ENCODE results near the gene KRT9. TPM values are rescaled to one million over a fixed set of nuclear protein-coding genes. Genes with fewer than 3 reads are reported as not detected.

KRT9 gene
- polyA plus RNA-seq, 3 donors = not detected

- no peaks in the 10 kb centered on the region for H4K20me1 ChIP-seq (ENCODE audit: insufficient read depth, low read length)
- Mint-ChIP-seq H3K27me3 (ENCODE audit: low read depth in 3 of 3) (peaks cover 3 to 11% (median 7%) of the 10 kb centered on the region in 3 donors), H3K4me1 (no peaks in the 10 kb centered on the region), H3K4me3 (no peak overlapping the region), H3K9me3 (no peaks in the 10 kb centered on the region), H3K27ac (no peak overlapping the region), H3K36me3 (no peaks in the 10 kb centered on the region)
- TF ChIP-seq, protein P1, sequence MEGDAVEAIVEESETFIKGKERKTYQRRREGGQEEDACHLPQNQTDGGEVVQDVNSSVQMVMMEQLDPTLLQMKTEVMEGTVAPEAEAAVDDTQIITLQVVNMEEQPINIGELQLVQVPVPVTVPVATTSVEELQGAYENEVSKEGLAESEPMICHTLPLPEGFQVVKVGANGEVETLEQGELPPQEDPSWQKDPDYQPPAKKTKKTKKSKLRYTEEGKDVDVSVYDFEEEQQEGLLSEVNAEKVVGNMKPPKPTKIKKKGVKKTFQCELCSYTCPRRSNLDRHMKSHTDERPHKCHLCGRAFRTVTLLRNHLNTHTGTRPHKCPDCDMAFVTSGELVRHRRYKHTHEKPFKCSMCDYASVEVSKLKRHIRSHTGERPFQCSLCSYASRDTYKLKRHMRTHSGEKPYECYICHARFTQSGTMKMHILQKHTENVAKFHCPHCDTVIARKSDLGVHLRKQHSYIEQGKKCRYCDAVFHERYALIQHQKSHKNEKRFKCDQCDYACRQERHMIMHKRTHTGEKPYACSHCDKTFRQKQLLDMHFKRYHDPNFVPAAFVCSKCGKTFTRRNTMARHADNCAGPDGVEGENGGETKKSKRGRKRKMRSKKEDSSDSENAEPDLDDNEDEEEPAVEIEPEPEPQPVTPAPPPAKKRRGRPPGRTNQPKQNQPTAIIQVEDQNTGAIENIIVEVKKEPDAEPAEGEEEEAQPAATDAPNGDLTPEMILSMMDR (IDR thresholded peaks at IDR 0.05) = no peak
- no peak overlapping the region for H3K9ac ChIP-seq (ENCODE audit: insufficient read depth, low read length, poor library complexity, severe bottlenecking)
- H3K4me2 ChIP-seq (replicated peaks; ENCODE audit: extremely low read depth, low read length, poor library complexity, severe bottlenecking) = no peak overlapping the region
- no peaks in the 10 kb centered on the region for H3K4me1 ChIP-seq (ENCODE audit: control insufficient read depth in 1 of 2, insufficient read depth in 2 of 2, low read length in 2 of 2)
- no peaks in the 10 kb centered on the region for H3K79me2 ChIP-seq (ENCODE audit: insufficient read depth, low read length)
- H3K4me3 ChIP-seq (replicated peaks in 1 of 3; ENCODE audit: low read depth in 2 of 3, low read length in 3 of 3) = no peak overlapping the region
- no peak overlapping the region for H3K27ac ChIP-seq (ENCODE audit: low read depth in 1 of 2, low read length in 2 of 2)
- WGBS (ENCODE audit: insufficient coverage) = 100% methylated on average over 1 of the region's 5 CpGs
- H3K27me3 ChIP-seq (ENCODE audit: control insufficient read depth in 2 of 2, insufficient read depth in 2 of 2, low read length in 2 of 2) = peaks cover 2% of the 10 kb centered on the region in 2 donors
- intact Hi-C loops (cut with micrococcal nuclease) = no loop called here
- no peaks in the 10 kb centered on the region for H3K9me3 ChIP-seq (replicated peaks in 1 of 2; ENCODE audit: control insufficient read depth in 1 of 2, insufficient read depth in 1 of 2, low read length in 2 of 2)
- DNase-seq = no peak
- H2AFZ ChIP-seq (ENCODE audit: insufficient read depth, low read depth, low read length, poor library complexity, severe bottlenecking) = no peak overlapping the region
- H3K36me3 ChIP-seq (replicated peaks in 1 of 2; ENCODE audit: control insufficient read depth in 1 of 2, insufficient read depth in 2 of 2, low read length in 2 of 2) = no peaks in the 10 kb centered on the region
Measured at GRCh38 chr17:41555105-41555887, 16.6 kb downstream of the KRT9 start.

DNA sequence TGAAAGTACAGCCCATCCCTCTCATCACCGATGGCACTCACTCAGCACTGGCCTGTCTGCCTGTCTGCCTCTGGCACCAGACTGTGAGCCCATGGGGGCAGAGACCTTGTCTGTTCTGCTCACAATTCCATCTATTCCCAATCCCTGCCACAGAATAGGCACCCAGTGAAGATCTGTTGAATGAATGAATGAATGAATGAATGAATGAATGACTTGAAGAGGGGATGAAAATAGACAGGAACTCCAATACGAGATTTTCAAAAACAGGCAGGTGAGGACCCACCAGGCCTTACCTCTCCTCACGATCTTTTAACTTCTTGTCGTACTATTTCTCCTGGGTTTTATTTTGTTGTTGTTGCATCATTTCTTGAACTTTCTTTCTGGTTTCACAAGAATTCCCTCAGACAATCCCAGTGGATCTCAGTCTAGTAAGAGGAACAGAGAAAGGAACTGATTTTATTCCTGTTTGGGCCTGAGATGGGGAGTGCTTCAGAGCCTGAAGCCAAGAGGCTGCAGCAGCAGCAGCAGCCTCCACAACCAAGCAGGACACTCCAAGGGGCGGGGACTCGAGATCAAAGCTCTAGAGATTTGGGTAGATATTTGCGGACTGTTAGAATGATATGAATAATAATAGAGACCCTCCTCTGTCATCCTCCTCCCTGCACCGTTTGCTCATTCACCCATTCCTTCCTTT, 17.7 kb downstream of the KRT9 start:
- H3K4me3 Mint-ChIP-seq = no peak overlapping the region
- peaks cover 2% of the 10 kb centered on the region in 2 donors for H3K27me3 ChIP-seq (ENCODE audit: control insufficient read depth in 2 of 2, insufficient read depth in 2 of 2, low read length in 2 of 2)
- peaks cover 4% of the 10 kb centered on the region for H3K4me1 Mint-ChIP-seq
- H3K4me3 ChIP-seq (replicated peaks in 1 of 3; ENCODE audit: low read depth in 2 of 3, low read length in 3 of 3) = no peak overlapping the region
- no peak for DNase-seq
- H4K20me1 ChIP-seq (ENCODE audit: insufficient read depth, low read length) = no peaks in the 10 kb centered on the region
- H3K27ac Mint-ChIP-seq = no peak overlapping the region
- H3K9ac ChIP-seq (ENCODE audit: insufficient read depth, low read length, poor library complexity, severe bottlenecking) = no peak overlapping the region
- no peaks in the 10 kb centered on the region for H3K9me3 ChIP-seq (replicated peaks in 1 of 2; ENCODE audit: control insufficient read depth in 1 of 2, insufficient read depth in 1 of 2, low read length in 2 of 2)
- no peaks in the 10 kb centered on the region for H3K9me3 Mint-ChIP-seq
- no peaks in the 10 kb centered on the region for H3K36me3 ChIP-seq (replicated peaks in 1 of 2; ENCODE audit: control insufficient read depth in 1 of 2, insufficient read depth in 2 of 2, low read length in 2 of 2)
- no peaks in the 10 kb centered on the region for H3K79me2 ChIP-seq (ENCODE audit: insufficient read depth, low read length)
- TF ChIP-seq, protein P1 (IDR thresholded peaks at IDR 0.05) = no peak
- no peak overlapping the region for H2AFZ ChIP-seq (ENCODE audit: insufficient read depth, low read depth, low read length, poor library complexity, severe bottlenecking)
- intact Hi-C loops (cut with micrococcal nuclease) = no loop called here
- WGBS (ENCODE audit: insufficient coverage) = 86% methylated on average over 2 of the region's 8 CpGs
- H3K4me2 ChIP-seq (replicated peaks; ENCODE audit: extremely low read depth, low read length, poor library complexity, severe bottlenecking) = no peak overlapping the region
- H3K27me3 Mint-ChIP-seq (ENCODE audit: low read depth in 3 of 3) = peaks cover 5 to 11% (median 7%) of the 10 kb centered on the region in 3 donors
- no peaks in the 10 kb centered on the region for H3K36me3 Mint-ChIP-seq
- peaks cover 1 to 2% of the 10 kb centered on the region in 2 donors for H3K4me1 ChIP-seq (ENCODE audit: control insufficient read depth in 1 of 2, insufficient read depth in 2 of 2, low read length in 2 of 2)
- H3K27ac ChIP-seq (ENCODE audit: low read depth in 1 of 2, low read length in 2 of 2) = no peak overlapping the region

Data from CD14-positive monocyte (primary cell).